H9 (cell line): ENCODE data around the gene EFS. TPM values are rescaled to one million over a fixed set of nuclear protein-coding genes. Genes with fewer than 3 reads are reported as not detected.
A peak's percentile ranks its signal among the peaks of the same experiment; 100 is the strongest.

Source experiments
- DNase-seq: peaks from one replicate; pipeline ENCODE4 v3.0.0-alpha.2; 2017
- H2AFZ ChIP-seq: one replicate; pipeline ENCODE4 v1.6.1; 2013; ENCODE audit warnings: mild to moderate bottlenecking, low read length, control low read depth, moderate library complexity
- H2AK5ac ChIP-seq: 2 replicates; pipeline ENCODE4 v1.6.1; 2013; ENCODE audit warnings: low read length, control low read depth, mixed read lengths; ENCODE audit not compliant: insufficient read length
- H2BK120ac ChIP-seq: one replicate; pipeline ENCODE4 v1.6.1; 2013; ENCODE audit warnings: low read depth, mild to moderate bottlenecking, low read length, control low read depth, inconsistent platforms; ENCODE audit not compliant: poor library complexity, severe bottlenecking
- H2BK12ac ChIP-seq: 2 replicates; pipeline ENCODE4 v1.6.1; 2013; ENCODE audit warnings: low read length, control low read depth, mixed read lengths, low read depth; ENCODE audit not compliant: insufficient read length
- H2BK15ac ChIP-seq: 2 replicates; pipeline ENCODE4 v1.6.1; 2013; ENCODE audit warnings: low read depth, low read length, control low read depth
- H2BK20ac ChIP-seq: one replicate; pipeline ENCODE4 v1.6.1; 2013; ENCODE audit warnings: low read depth, mild to moderate bottlenecking, low read length, control low read depth, inconsistent platforms; ENCODE audit not compliant: poor library complexity, severe bottlenecking
- H2BK5ac ChIP-seq: 2 replicates; pipeline ENCODE4 v1.6.1; 2013; ENCODE audit warnings: low read length, control low read depth, mixed read lengths; ENCODE audit not compliant: insufficient read length
- H3K14ac ChIP-seq: 2 replicates; pipeline ENCODE4 v1.6.1; 2013; ENCODE audit warnings: low read length, control low read depth; ENCODE audit not compliant: insufficient read depth
- H3K18ac ChIP-seq: 2 replicates; pipeline ENCODE4 v1.6.1; 2013; ENCODE audit warnings: low read depth, mild to moderate bottlenecking, mixed read lengths, low read length, control low read depth; ENCODE audit not compliant: insufficient read length
- H3K23ac ChIP-seq: 2 replicates; pipeline ENCODE4 v1.6.1; 2013; ENCODE audit warnings: low read length, control low read depth, mixed read lengths, low read depth; ENCODE audit not compliant: insufficient read length
- H3K23me2 ChIP-seq: 2 replicates; pipeline ENCODE4 v1.6.1; 2013; ENCODE audit warnings: low read depth, mild to moderate bottlenecking, mixed read lengths, low read length, control low read depth; ENCODE audit not compliant: insufficient read length, poor library complexity, severe bottlenecking
- H3K27ac ChIP-seq: 2 replicates; pipeline ENCODE4 v1.5.1; 2013; ENCODE audit warnings: low read length, control low read depth, mixed read lengths, low read depth; ENCODE audit not compliant: insufficient read length
- H3K27me3 ChIP-seq: 2 replicates; pipeline ENCODE4 v1.6.1; 2013; ENCODE audit warnings: low read length, control low read depth, inconsistent platforms; ENCODE audit not compliant: insufficient read depth
- H3K4ac ChIP-seq: 2 replicates; pipeline ENCODE4 v1.6.1; 2013; ENCODE audit warnings: low read depth, mild to moderate bottlenecking, control low read depth, inconsistent platforms, low read length, moderate library complexity
- H3K4me1 ChIP-seq: 2 replicates; pipeline ENCODE4 v1.6.1; 2013; ENCODE audit warnings: low read length, control low read depth, inconsistent platforms; ENCODE audit not compliant: insufficient read depth
- H3K4me2 ChIP-seq: 2 replicates; pipeline ENCODE4 v1.6.1; 2013; ENCODE audit warnings: low read length, control low read depth, mixed read lengths; ENCODE audit not compliant: insufficient read length, insufficient read depth
- H3K56ac ChIP-seq: 2 replicates; pipeline ENCODE4 v1.6.1; 2013; ENCODE audit warnings: low read depth, mild to moderate bottlenecking, mixed read lengths, low read length, control low read depth; ENCODE audit not compliant: insufficient read length
- H3K79me1 ChIP-seq: 2 replicates; pipeline ENCODE4 v1.6.1; 2013; ENCODE audit warnings: low read depth, mild to moderate bottlenecking, moderate library complexity, low read length, control low read depth, inconsistent platforms; ENCODE audit not compliant: insufficient read depth, poor library complexity, severe bottlenecking
- H3K79me2 ChIP-seq: 2 replicates; pipeline ENCODE4 v1.6.1; 2013; ENCODE audit warnings: low read length, control low read depth, inconsistent platforms; ENCODE audit not compliant: insufficient read depth
- H3K9ac ChIP-seq: 2 replicates; pipeline ENCODE4 v1.6.1; 2013; ENCODE audit warnings: low read length, control low read depth, mixed read lengths; ENCODE audit not compliant: insufficient read length; ENCODE audit errors: extremely low read depth
- H3K9me3 ChIP-seq: one replicate; pipeline ENCODE4 v1.6.1; 2013; ENCODE audit warnings: low read depth, low read length, inconsistent platforms; ENCODE audit not compliant: control insufficient read depth
- H3T11ph ChIP-seq: one replicate; pipeline ENCODE4 v1.6.1; 2013; ENCODE audit warnings: mild to moderate bottlenecking, low read length, control low read depth, inconsistent platforms
- H4K20me1 ChIP-seq: one replicate; pipeline ENCODE4 v1.6.1; 2013; ENCODE audit not compliant: control insufficient read depth, insufficient read length, insufficient read depth
- H4K5ac ChIP-seq: 2 replicates; pipeline ENCODE4 v1.6.1; 2013; ENCODE audit warnings: low read depth, mild to moderate bottlenecking, mixed read lengths, low read length, control low read depth; ENCODE audit not compliant: insufficient read length
- H4K8ac ChIP-seq: replicated peaks from 2 replicates; pipeline ENCODE4 v1.6.1; 2013; ENCODE audit warnings: low read length, control low read depth, mixed read lengths, low read depth; ENCODE audit not compliant: insufficient read length
- H4K91ac ChIP-seq: 2 replicates; pipeline ENCODE4 v1.6.1; 2013; ENCODE audit warnings: low read depth, mild to moderate bottlenecking, moderate library complexity, mixed read lengths, low read length, control low read depth; ENCODE audit not compliant: insufficient read length
- H3K27ac Mint-ChIP-seq, 3 experiments: 2 replicates in 2 of 3; 3 replicates in 1 of 3; pipeline ENCODE4 v1.8.0; 2020 to 2021; ENCODE audit warnings: mixed read lengths in 3 of 3, mild to moderate bottlenecking in 1 of 3, moderate library complexity in 1 of 3
- H3K27me3 Mint-ChIP-seq: 2 replicates; pipeline ENCODE4 v1.8.0; 2021; ENCODE audit warnings: low read depth, mild to moderate bottlenecking, moderate library complexity, mixed read lengths
- H3K36me3 Mint-ChIP-seq, 3 experiments: 2 replicates in 2 of 3; 3 replicates in 1 of 3; pipeline ENCODE4 v1.8.0; 2020 to 2021; ENCODE audit warnings: low read depth in 3 of 3, mixed read lengths in 3 of 3; ENCODE audit not compliant: insufficient read depth in 1 of 3
- H3K4me1 Mint-ChIP-seq, 2 experiments: 2 replicates each; pipeline ENCODE4 v1.8.0; 2020; ENCODE audit warnings: mixed read lengths in 2 of 2
- H3K4me3 Mint-ChIP-seq, 2 experiments: 2 replicates in 1 of 2; 3 replicates in 1 of 2; pipeline ENCODE4 v1.8.0; 2020 to 2021; ENCODE audit warnings: mild to moderate bottlenecking in 2 of 2, mixed read lengths in 2 of 2, moderate library complexity in 1 of 2
- H3K9me3 Mint-ChIP-seq, 2 experiments: 2 replicates in 1 of 2; 3 replicates in 1 of 2; pipeline ENCODE4 v1.8.0; 2020; ENCODE audit warnings: mild to moderate bottlenecking in 2 of 2, mixed read lengths in 2 of 2, moderate library complexity in 1 of 2
- WGBS: extraction: QIAGEN DNeasy Blood & Tissue Kit; methylation state at CpG from one replicate; pipeline ENCODE4 v1.1.7; 2013; ENCODE audit warnings: missing lambda C conversion rate, low lambda C conversion rate, mixed read lengths; ENCODE audit not compliant: insufficient read length; ENCODE audit errors: extremely low coverage; 5-methylcytosine and 5-hydroxymethylcytosine counted together
- total RNA-seq: library from RNA; stranded (reverse); gene quantifications from 2 replicates; pipeline ENCODE4 v1.2.1, GENCODE V29; 2021
- TF ChIP-seq, protein P1 (sequence below): fragments of 200-600 bp; sonication (generic); conservative IDR thresholded peaks from 3 replicates; pipeline ENCODE4 v1.8.0; 2021; ENCODE audit warnings: antibody characterized with exemption, mild to moderate bottlenecking

The EFS gene
- total RNA-seq, 1 experiment from 2014 or later = 32.1 TPM

- Histone ChIP-seq H2BK20ac (no peak overlapping the region), H2AFZ (no peak overlapping the region), H2AK5ac (no peak overlapping the region), H3K4me2 (no peak overlapping the region), H4K5ac (no peak overlapping the region), H3T11ph (no peak overlapping the region), H2BK120ac (no peak overlapping the region), H4K91ac (no peak overlapping the region), H3K79me2 (no peaks in the 10 kb centered on the region), H4K20me1 (no peaks in the 10 kb centered on the region), H3K9me3 (no peaks in the 10 kb centered on the region), H3K27me3 (no peaks in the 10 kb centered on the region), H3K23ac (no peak overlapping the region), H3K79me1 (no peaks in the 10 kb centered on the region), H3K23me2 (no peaks in the 10 kb centered on the region), H2BK5ac (no peak overlapping the region), H4K8ac (no peak overlapping the region), H3K27ac (no peak overlapping the region), H2BK12ac (no peak overlapping the region), H3K4ac (no peak overlapping the region), H3K14ac (no peak overlapping the region), H2BK15ac (no peak overlapping the region), H3K56ac (no peak overlapping the region), H3K9ac (no peak overlapping the region), H3K18ac (no peak overlapping the region), H3K4me1 (no peaks in the 10 kb centered on the region)
- H3K27me3 Mint-ChIP-seq = peaks cover 2% of the 10 kb centered on the region; the same call in 1 of the 2 replicates
- H3K4me3 Mint-ChIP-seq = no peak overlapping the region
- H3K27ac Mint-ChIP-seq = no peak overlapping the region
- H3K9me3 Mint-ChIP-seq = no peaks in the 10 kb centered on the region
- H3K36me3 Mint-ChIP-seq = peaks cover 17 to 32% (median 31%) of the 10 kb centered on the region in 3 experiments
- peak; percentile 62 for DNase-seq
- WGBS = no CpG with 5 or more reads among the region's 4 CpGs
- TF ChIP-seq, protein P1, sequence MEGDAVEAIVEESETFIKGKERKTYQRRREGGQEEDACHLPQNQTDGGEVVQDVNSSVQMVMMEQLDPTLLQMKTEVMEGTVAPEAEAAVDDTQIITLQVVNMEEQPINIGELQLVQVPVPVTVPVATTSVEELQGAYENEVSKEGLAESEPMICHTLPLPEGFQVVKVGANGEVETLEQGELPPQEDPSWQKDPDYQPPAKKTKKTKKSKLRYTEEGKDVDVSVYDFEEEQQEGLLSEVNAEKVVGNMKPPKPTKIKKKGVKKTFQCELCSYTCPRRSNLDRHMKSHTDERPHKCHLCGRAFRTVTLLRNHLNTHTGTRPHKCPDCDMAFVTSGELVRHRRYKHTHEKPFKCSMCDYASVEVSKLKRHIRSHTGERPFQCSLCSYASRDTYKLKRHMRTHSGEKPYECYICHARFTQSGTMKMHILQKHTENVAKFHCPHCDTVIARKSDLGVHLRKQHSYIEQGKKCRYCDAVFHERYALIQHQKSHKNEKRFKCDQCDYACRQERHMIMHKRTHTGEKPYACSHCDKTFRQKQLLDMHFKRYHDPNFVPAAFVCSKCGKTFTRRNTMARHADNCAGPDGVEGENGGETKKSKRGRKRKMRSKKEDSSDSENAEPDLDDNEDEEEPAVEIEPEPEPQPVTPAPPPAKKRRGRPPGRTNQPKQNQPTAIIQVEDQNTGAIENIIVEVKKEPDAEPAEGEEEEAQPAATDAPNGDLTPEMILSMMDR = peak; percentile 93
- peaks cover 1 to 4% of the 10 kb centered on the region in 2 experiments for H3K4me1 Mint-ChIP-seq
Measured at GRCh38 chr14:23327947-23328744, 36.8 kb downstream of the EFS start.
